GM12878 (cell line): Measurements from ENCODE around the gene ANGEL2. TPM values are rescaled to one million over a fixed set of nuclear protein-coding genes. Genes with fewer than 3 reads are reported as not detected.

ENCODE experiments used
- ATAC-seq: fragments of 200-7000 bp; cut with Tn5 transposase; 3 replicates; pipeline ENCODE4 v1.9.1; 2020; ENCODE audit warnings: mild to moderate bottlenecking, moderate library complexity
- BruUV-seq: library from RNA; stranded (reverse); fragments of 400-500 nt; replicated peaks from 2 replicates; lab custom pipeline; 2021; lab: Mats Ljungman, UMichigan
- CTCF ChIA-PET: fragments of 300-600 bp; sonication (Branson Sonifier 250); formaldehyde crosslinking; extraction: SDS; loops from one replicate; lab custom pipeline; 2021; ENCODE audit warnings: inconsistent platforms; lab: Yijun Ruan, JAX
- POLR2A ChIA-PET: fragments of 350-600 bp; formaldehyde crosslinking; extraction: SDS; loops from one replicate; lab custom pipeline; 2021; ENCODE audit warnings: inconsistent platforms; lab: Charles Lee
- RAD21 ChIA-PET: fragments of 300-600 bp; sonication (Branson Sonifier 250); formaldehyde crosslinking; loops from one replicate; lab custom pipeline; 2023; ENCODE audit warnings: antibody characterized with exemption; ENCODE audit not compliant: unreplicated experiment; lab: Charles Lee
- SMC1A ChIA-PET: fragments of 300-600 bp; sonication (Branson Sonifier 250); formaldehyde crosslinking; loops from one replicate; lab custom pipeline; 2023; ENCODE audit not compliant: unreplicated experiment, uncharacterized antibody; lab: Charles Lee
- DNase-seq: peaks from one replicate; pipeline ENCODE4 v3.0.0-alpha.2; 2011; ENCODE audit warnings: low read depth, low spot score
- FAIRE-seq: peaks from 3 replicates; lab custom pipeline; 2011; peaks lifted over from hg19 to GRCh38; lab: Jason Lieb, UNC
- H2AFZ ChIP-seq: 2 replicates; pipeline ENCODE4 v1.6.0; 2011; ENCODE audit warnings: low read depth, low read length, control low read depth; ENCODE audit not compliant: control insufficient read depth
- H3K27ac ChIP-seq: 2 replicates; pipeline ENCODE4 v1.5.1; 2011; ENCODE audit warnings: control low read depth; ENCODE audit not compliant: control insufficient read depth, insufficient read depth
- H3K27me3 ChIP-seq, 2 experiments: replicated peaks in 1 of 2; 2 replicates each; pipeline versions ENCODE4 v1.6.0 to v1.6.1; 2011; ENCODE audit warnings: low read length in 1 of 2; ENCODE audit not compliant: control insufficient read depth in 2 of 2, insufficient read depth in 2 of 2
- H3K36me3 ChIP-seq, 2 experiments: 2 replicates each; pipeline ENCODE4 v1.5.1; 2011; ENCODE audit warnings: low read length in 1 of 2; ENCODE audit not compliant: control insufficient read depth in 2 of 2, insufficient read depth in 2 of 2
- H3K4me1 ChIP-seq: 2 replicates; pipeline ENCODE4 v1.6.1; 2011; ENCODE audit warnings: mild to moderate bottlenecking, low read length, moderate library complexity, mixed read lengths; ENCODE audit not compliant: control insufficient read depth, insufficient read depth
- H3K4me2 ChIP-seq: 2 replicates; pipeline ENCODE4 v1.6.0; 2011; ENCODE audit warnings: control low read depth; ENCODE audit not compliant: control insufficient read depth, insufficient read depth
- H3K4me3 ChIP-seq: fragments of 200-600 bp; sonication (generic); 2 replicates; pipeline ENCODE4 v1.5.1; 2016
- H3K79me2 ChIP-seq: 2 replicates; pipeline ENCODE4 v1.6.0; 2011; ENCODE audit warnings: low read length; ENCODE audit not compliant: control insufficient read depth, insufficient read depth
- H3K9ac ChIP-seq: 2 replicates; pipeline ENCODE4 v1.8.0; 2011; ENCODE audit warnings: low read length, control low read depth, mixed read lengths; ENCODE audit not compliant: control insufficient read depth, insufficient read depth
- H3K9me3 ChIP-seq: replicated peaks from 3 replicates; pipeline ENCODE4 v1.5.1; 2011; ENCODE audit warnings: mild to moderate bottlenecking, low read length; ENCODE audit not compliant: control insufficient read depth, insufficient read depth
- H4K20me1 ChIP-seq: 2 replicates; pipeline ENCODE4 v1.6.0; 2011; ENCODE audit not compliant: control insufficient read depth, insufficient read depth
- CBX5 ChIP-seq: sonication (generic); IDR thresholded peaks from 2 replicates; pipeline ENCODE4 v1.6.1; 2016; ENCODE audit warnings: low read depth, moderate library complexity, mild to moderate bottlenecking, inconsistent platforms
- MTA2 ChIP-seq: fragments of 450-650 bp; IDR thresholded peaks from 2 replicates; pipeline ENCODE4 v1.6.1; 2016; ENCODE audit warnings: low read depth, mild to moderate bottlenecking, moderate library complexity
- MTA3 ChIP-seq: IDR thresholded peaks from 2 replicates; pipeline ENCODE4 v1.6.1; 2012; ENCODE audit warnings: low read length, inconsistent platforms, borderline replicate concordance
- POLR2AphosphoS5 ChIP-seq: IDR thresholded peaks from 2 replicates; pipeline ENCODE4 v1.6.1; 2011; ENCODE audit warnings: mild to moderate bottlenecking, low read length, inconsistent platforms
- WGBS: methylation state at CpG from one replicate; pipeline ENCODE4 v1.1.6; 2016; ENCODE audit warnings: low lambda C conversion rate; ENCODE audit not compliant: insufficient replicate concordance, insufficient coverage; ENCODE audit errors: missing lambda C conversion rate; 5-methylcytosine and 5-hydroxymethylcytosine counted together
- in situ Hi-C: fragments of 300-500 bp; cut with MboI; formaldehyde crosslinking; loops from 9 replicates; pipeline ENCODE4 v1.14.3; 2018; ENCODE audit warnings: mixed read lengths
- intact Hi-C: fragments of 100-400 bp; cut with micrococcal nuclease; formaldehyde crosslinking; loops from one replicate; pipeline ENCODE4 v1.14.2; 2022; ENCODE audit not compliant: unreplicated experiment
- polyA plus RNA-seq, 11 experiments: library from polyadenylated mRNA; depleted of rRNA in 4 of 11; unstranded in 6 of 11; stranded (reverse) in 5 of 11; fragments of >200 nt; fragmentation: Nextera tagmentation in 4 of 11; fragmentation: Illumina TruSeq in 1 of 11; extraction: Ambion mirVana in 4 of 11; extraction: Trizol in 1 of 11; gene quantifications; 1 replicate in 1 of 11; 2 replicates in 10 of 11; pipeline versions ENCODE4 v1.2.1 to v1.2.3, GENCODE V29; 2011 to 2016; ENCODE audit warnings: inconsistent platforms in 2 of 11, missing spikeins in 2 of 11, low read depth in 1 of 11
- total RNA-seq, 4 experiments: library from RNA; depleted of rRNA in 3 of 4; stranded (reverse); fragments of >200 nt in 3 of 4; fragmentation: Illumina TruSeq in 1 of 4; extraction: Trizol in 1 of 4; gene quantifications; 2 replicates each; pipeline versions ENCODE4 v1.2.1 to v1.2.3, GENCODE V29; 2013 to 2021
- TF ChIP-seq, protein P1 (sequence below): fragments of 450-650 bp; formaldehyde crosslinking; IDR thresholded peaks from 2 replicates; pipeline ENCODE4 v1.4.0; 2020; ENCODE audit warnings: mild to moderate bottlenecking, moderate library complexity

Gene ANGEL2
- total and polyA plus RNA-seq, 10 of the 15 experiments (the other 5 are each of a cell fraction or from before 2014, with no cell fraction given), result 6.3 to 53.9 (median 30.7) TPM

DNA sequence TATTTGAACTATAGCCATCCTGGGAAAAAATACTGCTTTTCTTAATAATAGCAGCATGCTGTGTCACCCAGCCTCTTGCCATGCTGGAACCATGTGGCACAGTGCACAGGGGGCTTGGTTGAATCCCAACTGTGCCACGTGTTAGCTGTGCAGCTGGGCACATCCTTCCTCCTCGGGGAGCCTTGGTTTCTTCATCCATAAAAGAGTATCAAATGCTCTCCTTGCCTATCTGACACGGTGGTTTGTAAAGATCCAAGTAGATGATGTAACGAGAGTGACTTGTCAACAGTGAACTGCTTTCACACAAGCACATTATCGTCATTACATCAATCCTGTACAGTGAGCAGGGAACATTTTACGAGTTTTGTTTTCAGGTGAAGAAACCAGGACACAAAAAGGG, 41.0 kb downstream of the ANGEL2 start:
- no peak for ATAC-seq
- Histone ChIP-seq H3K4me1 (peaks cover 27% of the 10 kb centered on the region), H3K4me2 (no peak overlapping the region), H3K9ac (no peak overlapping the region), H4K20me1 (no peaks in the 10 kb centered on the region), H3K9me3 (no peaks in the 10 kb centered on the region), H3K4me3 (no peak overlapping the region), H3K27ac (no peak overlapping the region), H3K79me2 (peaks cover 4% of the 10 kb centered on the region; the same call in 1 of the 2 replicates), H3K27me3 (no peaks in the 10 kb centered on the region), H3K36me3 (peaks cover 18 to 20% of the 10 kb centered on the region in 2 experiments), H2AFZ (no peak overlapping the region)
- TF ChIP-seq MTA3, result no peak
- TF ChIP-seq CBX5, result no peak
- TF ChIP-seq MTA2, result no peak
- TF ChIP-seq, protein P1, sequence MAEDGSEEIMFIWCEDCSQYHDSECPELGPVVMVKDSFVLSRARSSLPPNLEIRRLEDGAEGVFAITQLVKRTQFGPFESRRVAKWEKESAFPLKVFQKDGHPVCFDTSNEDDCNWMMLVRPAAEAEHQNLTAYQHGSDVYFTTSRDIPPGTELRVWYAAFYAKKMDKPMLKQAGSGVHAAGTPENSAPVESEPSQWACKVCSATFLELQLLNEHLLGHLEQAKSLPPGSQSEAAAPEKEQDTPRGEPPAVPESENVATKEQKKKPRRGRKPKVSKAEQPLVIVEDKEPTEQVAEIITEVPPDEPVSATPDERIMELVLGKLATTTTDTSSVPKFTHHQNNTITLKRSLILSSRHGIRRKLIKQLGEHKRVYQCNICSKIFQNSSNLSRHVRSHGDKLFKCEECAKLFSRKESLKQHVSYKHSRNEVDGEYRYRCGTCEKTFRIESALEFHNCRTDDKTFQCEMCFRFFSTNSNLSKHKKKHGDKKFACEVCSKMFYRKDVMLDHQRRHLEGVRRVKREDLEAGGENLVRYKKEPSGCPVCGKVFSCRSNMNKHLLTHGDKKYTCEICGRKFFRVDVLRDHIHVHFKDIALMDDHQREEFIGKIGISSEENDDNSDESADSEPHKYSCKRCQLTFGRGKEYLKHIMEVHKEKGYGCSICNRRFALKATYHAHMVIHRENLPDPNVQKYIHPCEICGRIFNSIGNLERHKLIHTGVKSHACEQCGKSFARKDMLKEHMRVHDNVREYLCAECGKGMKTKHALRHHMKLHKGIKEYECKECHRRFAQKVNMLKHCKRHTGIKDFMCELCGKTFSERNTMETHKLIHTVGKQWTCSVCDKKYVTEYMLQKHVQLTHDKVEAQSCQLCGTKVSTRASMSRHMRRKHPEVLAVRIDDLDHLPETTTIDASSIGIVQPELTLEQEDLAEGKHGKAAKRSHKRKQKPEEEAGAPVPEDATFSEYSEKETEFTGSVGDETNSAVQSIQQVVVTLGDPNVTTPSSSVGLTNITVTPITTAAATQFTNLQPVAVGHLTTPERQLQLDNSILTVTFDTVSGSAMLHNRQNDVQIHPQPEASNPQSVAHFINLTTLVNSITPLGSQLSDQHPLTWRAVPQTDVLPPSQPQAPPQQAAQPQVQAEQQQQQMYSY, result no peak
- TF ChIP-seq POLR2AphosphoS5, result peak; percentile 16; the same call in 1 of the 2 replicates
- WGBS, result 87% methylated on average over 6 of the region's 6 CpGs
- POLR2A ChIA-PET, result no interaction called here
- in situ Hi-C loops, result no loop called here
- RAD21 ChIA-PET, result no interaction called here
- intact Hi-C loops, result loop anchor here (5.0 kb wide), 1 partner anchor 297 kb away; no protein-coding TSS in a partner anchor
- FAIRE-seq, result no peak
- CTCF ChIA-PET, result no interaction called here
- SMC1A ChIA-PET, result interaction anchor here (1.2 kb wide), 1 partner anchor 10 kb away, joined by 3 read pairs; no protein-coding TSS in a partner anchor
- no peak for DNase-seq
- BruUV-seq, result no TSS peak
